HG03571 (cell line): ENCODE data around the gene NEDD4L.
A peak's percentile ranks its signal among the peaks of the same experiment; 100 is the strongest.
"Not testable (repeated sequence)": the region's sequence is repeated elsewhere in the genome, so short reads cannot be mapped to it uniquely, and the experiment has no call there.

ENCODE experiments used
- ATAC-seq: cut with Tn5 transposase; IDR thresholded peaks from one replicate; pipeline ENCODE4 v1.9.1; 2021; ENCODE audit not compliant: unreplicated experiment

Gene NEDD4L

DNA sequence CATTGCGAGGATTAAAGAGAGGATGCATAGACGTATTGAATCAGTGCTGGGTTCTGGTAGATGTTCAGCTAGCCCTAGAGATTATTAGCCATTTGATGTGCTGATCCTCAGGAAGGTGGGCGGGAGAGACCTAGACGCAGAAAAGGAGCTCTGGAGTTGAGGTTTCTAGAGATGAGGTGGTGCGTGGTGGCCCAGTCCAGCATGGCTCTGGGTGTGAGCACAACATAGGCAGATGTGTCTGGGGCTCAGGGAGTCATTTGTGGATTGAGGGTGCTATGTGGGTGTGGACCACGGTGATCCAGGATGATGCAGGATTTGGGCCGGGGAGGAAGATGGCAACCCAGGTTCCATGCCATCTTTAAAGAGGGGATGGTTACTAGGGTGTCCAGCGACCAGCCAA is 102.1 kb downstream of the NEDD4L start:
- ATAC-seq = no peak

DNA sequence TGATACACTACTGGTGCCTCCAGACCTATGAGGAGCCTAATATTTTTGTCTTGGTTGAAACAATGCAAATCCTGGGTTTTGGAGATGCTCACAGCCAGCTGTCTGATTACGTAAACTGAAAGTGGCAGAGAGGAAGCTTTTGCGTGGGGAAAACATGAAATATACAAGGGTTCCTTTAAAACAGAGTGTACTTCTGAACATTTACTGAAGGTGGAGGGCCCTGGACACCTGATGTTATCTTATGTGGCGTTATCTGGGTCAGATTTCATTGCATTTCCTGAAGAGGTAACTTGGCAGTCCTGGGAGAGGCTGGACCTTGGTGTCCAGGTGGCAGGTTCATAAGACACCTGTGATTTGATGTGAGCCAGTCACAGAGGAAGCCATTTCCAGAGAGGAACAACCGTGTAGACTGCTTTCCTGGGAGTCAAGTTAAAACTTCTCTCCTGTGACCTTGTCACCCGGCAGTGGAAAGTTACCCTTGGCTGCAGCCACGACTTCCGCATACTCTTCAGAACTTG is 105.0 kb downstream of the NEDD4L start:
- ATAC-seq = peak; percentile 61

DNA sequence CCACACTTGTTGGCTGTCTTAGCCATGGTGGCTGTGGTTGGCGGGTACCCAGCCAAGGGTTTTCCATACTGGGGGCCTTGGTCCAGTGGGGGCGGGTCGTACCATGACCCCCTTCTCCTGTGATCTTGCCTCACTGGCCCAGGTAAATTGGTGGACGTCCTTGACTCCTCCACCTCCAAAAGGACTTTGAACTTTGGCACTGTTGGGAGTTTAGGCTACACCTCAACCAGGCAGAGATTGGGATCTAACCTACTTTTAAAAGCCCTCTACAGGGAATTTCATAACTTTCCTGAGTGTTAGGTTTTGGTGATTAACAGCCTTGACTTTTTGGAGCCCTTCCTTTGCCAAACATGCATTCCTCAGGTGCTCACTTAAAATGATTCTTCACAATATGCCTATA is 106.7 kb downstream of the NEDD4L start:
- ATAC-seq = no peak

DNA sequence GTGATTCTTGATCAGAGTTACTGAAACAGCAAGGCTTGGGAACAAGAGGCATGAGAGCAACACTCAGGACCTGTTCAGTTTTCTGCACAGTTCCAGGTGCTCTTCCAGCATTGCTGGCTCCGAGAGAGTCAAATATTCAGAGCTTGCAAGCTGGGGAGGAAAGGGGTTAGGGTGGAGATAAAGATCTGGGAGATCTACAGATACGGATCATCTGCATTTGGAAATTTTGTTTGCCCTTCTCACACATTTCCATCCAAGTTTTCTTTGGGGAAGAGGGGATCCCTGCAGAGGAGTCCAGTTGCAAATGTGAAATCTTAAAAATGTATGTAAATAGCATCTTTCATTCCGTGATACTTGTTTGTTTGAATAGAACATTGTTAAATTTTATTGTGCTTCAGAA is 108.2 kb downstream of the NEDD4L start:
- ATAC-seq = no peak

DNA sequence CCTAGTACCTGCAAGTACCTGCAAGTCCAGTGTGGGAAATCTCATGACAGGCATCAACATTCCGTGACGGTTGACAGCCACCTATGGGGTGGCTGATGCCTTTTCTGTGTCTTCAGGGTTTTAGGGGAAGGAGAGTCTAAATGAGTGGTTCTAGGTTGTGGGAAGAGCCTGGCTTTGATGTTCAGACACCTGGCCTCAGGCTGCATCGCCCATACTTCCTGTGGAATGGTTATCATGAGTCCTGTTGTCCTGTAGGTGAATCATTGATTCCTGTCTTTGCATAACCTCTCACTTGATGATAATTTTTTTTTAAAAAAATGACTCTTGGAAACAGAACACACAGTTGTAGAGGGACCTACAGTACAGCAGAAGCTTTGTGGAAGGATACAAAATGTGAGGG is 108.9 kb downstream of the NEDD4L start:
- ATAC-seq = no peak

DNA sequence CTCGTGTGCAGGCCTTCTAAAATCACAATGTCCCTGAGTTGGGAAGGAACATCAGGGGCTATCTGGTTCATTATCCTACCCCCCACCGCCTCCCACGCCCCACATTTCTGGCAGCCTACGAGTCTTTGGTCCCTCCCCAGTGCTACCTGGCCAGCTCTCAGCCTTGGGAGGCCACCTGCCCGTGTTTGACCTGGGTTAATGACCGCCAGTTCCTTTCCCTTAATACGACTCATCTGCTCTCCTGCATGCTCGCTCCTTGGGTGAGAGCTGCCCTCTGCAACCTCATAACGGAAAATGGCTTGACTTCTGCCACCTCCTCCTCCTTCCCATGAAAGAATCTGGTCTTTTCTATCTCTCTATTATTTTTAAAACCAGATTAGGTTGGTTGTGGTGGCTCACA is 112.5 kb downstream of the NEDD4L start:
- no peak for ATAC-seq

DNA sequence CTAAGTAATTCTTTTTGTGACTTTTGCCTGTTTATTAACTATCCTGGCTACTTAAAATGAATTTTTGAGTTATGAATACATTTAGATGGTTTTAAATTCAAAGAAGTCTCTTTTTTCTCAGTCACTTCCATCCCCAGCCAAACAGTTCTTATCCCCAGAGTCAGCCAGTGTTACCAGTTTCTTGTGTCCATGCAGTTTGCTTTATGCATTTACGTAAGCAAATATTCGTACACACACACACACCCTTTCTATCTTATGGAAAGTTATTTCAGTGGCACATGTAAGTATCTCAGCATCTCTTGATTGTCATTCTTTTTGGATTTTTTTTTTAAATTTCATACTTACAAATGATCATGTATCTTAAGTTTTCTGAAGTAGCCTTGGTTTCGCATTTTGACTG is 113.2 kb downstream of the NEDD4L start:
- ATAC-seq = no peak

DNA sequence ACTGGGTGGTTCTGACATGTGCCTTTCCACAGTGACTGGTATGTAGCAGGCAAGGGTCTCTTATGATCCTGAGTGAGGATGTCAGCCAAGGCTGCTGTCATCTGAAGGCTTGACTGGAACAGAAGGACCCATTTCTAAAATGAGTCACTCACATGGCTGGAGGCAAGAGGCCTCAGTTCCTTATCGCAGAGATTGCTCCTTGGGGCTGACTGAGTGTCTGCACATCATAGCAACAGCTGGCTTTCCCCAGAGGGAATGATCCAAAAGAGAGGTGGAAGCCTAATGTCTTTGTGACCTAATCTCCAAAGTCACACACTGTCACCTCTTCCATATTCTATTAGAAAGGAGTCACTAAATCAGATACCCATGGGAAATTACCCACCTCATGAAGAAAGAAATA is 114.0 kb downstream of the NEDD4L start:
- no peak for ATAC-seq

DNA sequence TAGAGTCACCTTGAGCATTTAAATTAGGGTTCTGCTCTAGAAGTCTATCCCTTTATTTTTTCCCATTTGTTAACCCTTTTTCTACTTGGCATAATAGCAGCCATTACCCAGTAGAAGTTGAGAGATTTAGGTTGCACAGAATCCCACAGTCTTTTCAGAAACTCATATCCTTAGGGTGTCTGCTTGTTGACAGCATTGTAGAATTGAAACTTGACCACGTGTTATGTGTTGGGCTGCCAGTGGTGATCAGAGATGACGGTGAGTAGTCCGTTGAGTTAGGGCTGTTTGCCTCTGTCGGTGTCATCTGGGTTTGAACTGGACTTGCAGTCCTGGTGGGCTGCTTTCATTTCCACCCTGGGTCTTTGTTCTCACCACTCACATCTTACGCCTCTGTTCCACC is 114.4 kb downstream of the NEDD4L start:
- ATAC-seq = no peak

DNA sequence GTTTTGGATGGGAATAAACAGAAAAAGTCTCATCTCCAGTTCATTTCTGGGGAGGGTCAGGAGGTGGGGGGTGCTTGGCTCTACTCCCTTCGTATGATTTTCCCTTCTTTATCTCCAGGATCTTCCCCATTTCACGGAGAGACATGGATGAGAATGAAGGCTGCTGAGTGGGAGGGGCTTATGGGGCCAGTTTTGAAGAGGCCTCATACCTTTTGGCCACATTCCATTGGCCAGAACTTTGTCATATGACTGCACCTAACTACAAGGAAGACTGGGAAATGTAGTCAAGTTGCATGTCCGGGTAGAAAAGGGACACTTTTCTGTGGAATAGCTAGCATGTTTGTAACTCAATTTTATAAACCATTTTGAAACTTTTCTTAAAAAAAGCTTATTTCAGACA is 117.6 kb downstream of the NEDD4L start:
- ATAC-seq = no peak

DNA sequence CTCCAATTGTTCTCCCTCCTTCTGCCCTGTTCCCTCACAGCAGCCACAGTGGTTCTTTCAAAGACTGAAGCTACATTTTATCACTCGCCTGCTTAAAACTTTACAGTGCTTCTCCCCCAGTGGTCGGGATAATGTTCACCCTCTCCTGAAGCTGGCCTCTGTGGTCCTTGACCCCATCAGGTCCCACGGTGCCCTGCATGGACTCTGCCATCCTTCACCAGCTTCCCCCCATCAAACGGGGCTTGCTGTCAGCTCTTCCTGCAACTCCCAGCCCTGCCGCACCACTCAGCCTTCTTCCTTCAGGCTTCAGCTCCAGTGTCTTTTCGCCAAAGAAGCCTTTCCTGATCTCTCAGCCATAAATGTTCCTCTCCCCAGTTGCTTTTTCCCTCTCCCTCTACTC is 118.1 kb downstream of the NEDD4L start:
- no peak for ATAC-seq

DNA sequence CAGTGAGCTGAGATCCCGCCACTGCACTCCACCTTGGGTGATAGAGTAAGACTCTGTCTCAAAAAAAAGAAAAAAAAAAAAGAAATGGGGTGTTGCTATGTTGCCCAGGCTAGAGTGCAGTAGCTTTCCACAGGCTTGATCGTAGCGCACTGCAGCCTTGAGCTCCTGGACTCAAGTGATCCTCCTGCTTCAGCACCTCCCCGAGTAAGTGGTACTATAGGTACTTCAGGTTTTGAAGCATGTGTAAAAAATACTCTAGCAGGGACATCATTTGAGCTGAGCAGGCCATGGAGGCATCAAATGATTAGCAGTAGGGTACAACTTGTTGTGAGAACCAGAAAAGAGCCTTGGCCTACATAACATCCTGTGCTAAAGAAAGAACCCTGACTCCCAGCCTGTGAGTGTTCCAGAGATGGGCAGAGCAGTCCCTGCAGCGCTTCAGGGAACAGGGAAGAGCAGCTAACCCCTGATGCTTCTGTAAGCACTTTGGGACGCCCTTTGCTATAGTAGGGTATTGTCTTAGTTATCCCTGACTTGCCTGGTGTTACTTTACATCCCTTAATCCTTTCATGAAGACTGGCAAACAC is 119.1 kb downstream of the NEDD4L start:
- no peak for ATAC-seq

DNA sequence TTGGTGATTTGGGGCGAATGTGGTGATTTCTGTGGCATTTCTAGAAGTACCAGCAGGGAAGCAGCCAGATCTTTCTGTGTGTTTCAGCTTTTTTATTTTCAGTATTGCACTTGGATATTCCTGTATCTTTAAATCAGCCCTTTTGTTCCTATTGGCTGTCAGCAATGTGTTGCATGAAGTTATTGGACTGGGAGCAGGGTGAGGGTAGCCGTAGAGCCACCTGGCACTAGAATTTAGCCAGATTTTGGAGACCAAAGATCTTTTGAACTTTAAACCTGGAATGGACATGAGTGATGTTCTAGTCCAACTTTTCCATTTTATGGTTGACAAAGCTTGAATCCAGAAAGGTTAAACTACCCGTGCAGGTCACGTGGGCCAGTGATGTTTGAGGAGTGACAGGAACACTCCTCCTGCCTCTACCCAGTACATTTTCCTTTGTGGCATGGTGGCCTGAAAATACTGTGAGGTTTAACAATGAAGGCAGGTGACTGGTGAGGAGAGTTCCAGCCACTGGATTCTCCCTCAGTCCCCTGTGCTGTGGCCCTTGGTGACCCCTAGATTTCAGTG is 122.3 kb downstream of the NEDD4L start:
- ATAC-seq = no peak

DNA sequence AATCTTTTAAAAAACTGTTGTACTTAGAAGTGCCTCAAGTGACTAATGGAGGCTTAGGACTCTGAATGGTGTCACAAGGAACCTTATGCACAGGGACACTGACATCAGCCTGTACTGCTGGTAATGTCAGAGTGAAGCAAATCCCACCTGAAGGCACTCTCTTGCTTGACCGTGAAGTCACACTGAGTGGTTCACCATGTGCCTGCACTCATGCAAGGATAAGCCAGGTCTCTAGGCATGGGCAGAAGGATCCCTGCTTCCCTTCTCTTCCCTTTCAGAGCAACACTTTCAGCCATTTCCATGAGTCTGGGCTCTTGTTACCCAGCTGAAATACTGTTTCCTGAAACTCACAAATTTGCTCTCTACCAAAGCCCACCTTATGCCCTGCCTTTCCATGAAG is 123.0 kb downstream of the NEDD4L start:
- ATAC-seq = no peak

DNA sequence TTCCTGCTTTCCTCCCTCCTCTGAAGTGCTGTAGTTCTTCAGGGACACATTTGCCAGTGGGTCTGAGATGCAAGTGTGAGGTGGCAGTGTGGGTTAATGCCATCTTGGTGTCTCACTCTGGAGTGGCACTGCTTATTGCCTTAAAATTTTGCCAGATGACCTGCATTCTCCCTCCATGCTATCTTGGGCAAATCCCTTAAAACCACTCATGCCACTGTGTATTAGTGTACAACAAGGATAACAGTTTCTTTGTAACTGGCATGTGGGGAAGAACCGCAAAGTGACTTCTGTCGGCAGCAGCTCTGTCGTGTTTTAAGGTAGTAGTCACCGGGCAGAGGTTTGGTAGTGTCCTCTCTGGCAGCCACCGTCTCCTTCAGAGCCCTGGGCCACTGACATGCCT is 124.2 kb downstream of the NEDD4L start:
- ATAC-seq = no peak

DNA sequence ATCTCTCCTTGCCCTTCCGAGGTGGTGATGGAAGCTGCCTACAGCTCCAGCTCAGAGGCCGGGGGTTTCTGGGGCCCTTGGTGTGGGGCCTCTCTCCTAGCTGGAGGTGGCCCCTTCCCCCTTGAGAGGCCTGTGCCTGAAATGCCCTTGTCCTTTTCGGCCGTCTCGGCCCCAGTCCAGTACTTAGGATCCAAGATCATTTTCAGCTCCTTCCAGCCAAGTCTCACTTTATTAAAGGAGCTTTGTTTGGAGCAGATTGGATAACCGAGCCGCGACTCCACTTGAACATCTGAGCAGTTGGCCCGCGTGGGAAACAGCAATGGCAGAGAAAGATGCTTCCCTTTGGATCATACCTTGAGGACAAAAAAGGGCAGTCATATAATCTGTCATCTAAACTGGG is 125.0 kb downstream of the NEDD4L start:
- no peak for ATAC-seq

DNA sequence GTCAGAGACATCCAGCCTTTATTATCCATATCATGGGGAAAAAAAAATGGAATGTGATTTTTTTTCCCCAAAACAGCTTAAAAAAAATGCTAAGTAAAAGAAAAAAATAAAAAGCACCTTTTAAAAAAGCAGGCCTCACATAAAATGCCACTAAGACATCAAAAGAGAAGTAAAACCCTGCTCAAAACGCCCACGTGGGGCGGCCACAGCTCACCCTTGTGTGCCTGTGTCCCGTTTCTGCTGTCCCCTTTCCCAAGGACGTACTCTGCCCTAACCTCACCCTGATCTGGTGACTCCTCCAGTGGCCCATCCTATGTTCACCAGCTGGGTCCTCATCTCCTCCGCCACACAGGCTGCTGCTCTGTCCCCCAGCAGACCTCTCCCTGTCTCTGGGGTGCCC is 125.4 kb downstream of the NEDD4L start:
- ATAC-seq = no peak

DNA sequence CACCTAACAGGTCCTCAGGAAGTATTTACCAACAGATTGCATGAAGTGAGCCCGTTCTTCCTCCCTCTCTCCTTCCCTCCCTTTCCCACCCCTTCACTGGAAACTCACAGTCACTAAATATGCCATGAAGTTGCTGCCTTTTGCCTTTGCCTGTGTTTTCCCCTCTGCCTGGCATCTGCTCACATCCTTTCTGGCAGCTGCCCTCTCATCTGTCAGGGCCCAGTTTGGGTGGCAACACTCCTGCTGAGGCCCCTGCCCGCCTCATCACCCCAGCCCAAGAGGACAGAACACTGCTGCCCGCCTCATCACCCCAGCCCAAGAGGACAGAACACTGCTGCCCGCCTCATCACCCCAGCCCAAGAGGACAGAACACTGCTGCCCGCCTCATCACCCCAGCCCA is 126.0 kb downstream of the NEDD4L start:
- not testable (repeated sequence) for ATAC-seq

DNA sequence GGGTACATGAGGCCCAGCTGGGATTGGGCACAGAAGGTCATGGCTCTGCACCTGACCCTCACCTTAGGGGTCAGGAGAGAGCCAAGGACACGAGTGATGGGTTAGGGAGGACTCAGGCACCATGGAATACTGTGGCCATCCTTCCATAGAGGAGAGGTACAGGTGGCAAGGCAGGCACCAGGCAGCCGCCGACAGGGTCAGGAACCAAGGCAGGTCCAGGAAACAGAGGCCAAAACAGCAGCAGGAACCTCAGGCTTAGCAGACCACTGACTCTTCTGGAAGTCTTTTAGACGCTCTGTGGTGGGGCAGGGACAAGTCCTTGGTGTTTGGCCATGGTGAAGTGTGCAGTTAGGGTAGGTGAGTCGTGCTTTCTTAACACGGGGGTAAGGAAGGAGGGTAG is 128.0 kb downstream of the NEDD4L start:
- ATAC-seq = no peak

DNA sequence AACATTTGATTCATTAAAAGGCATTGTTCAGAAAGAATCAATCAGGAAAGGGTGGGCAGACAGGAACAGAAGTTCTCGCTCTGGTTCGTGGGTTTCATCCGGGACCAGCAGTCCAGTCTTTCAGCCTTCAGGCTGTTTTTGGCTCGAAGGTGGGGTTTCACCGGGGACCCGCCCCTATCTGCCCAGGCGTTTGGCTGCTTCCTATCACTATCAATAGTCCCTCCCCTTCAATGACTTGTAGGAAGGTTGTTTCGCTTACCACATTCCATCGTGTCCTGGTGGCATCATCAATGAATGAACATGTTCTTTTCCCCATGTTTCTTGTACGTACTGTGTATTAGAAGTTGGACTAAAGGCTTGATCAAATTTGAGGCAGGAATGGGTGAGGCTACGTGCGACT is 130.3 kb downstream of the NEDD4L start:
- no peak for ATAC-seq

DNA sequence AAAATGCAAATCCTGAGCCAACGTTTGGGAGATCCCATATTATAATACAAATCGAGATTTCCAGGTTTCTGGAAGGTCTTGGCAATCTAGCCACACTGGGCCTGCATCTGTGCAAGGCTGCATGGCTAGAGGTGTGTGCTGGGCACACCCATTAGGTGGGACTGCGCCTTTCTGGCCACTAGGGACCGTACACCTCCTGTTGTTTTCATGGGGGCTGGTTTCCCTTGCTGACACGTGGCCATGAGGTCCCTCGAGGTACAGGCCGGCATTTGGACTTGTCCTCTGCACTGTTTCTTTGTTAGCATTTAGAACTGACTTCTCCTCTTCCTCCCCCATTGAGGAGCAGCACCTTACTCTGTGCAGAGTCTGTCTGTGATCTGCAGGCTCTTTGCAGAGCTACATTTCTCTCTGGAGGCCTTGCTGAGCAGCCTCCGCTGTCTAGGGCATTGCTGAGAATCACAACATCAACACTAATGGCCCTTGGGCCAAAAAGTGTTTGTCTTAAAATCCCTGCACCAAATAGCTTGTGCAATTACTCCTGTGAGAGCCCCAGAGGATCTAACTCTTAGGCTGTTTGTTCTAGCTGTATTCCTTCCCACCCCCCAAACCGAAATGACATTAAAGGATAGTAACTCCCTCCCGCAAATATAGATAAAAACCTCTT is 131.2 kb downstream of the NEDD4L start:
- no peak for ATAC-seq

DNA sequence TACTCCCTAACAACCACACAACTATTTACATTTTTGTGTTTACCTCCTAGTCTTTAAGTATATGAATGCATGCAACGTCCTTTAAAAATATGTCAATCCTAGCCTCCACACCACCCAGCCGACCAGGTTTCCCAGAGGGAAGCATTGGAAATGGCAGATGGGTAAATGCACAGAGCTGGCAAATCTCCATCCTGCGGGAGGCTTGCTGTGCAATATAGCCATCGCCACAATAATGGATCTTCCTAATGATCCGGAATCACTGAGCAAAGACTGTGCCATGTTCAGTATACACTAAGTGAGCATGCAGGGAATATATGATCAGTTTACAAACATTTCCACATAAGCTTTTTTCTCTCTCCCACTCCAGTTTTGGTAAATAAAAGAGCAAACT is 131.8 kb downstream of the NEDD4L start:
- ATAC-seq = no peak
